Stimulated activated effector memory CD8-positive, alpha-beta T cell treated with anti-CD3 and anti-CD28 coated beads, Interleukin-12 subunit alpha, Interleukin-12 subunit beta, amount 100 ng/mL, for 72 hours (primary cell): ENCODE results near the gene NAALAD2.
"Not testable (repeated sequence)": the region's sequence is repeated elsewhere in the genome, so short reads cannot be mapped to it uniquely, and the experiment has no call there.

Experiments
- ATAC-seq: fragments of 150-1000 bp; cut with Tn5 transposase; 2 replicates; pipeline ENCODE4 v1.10.0; 2021
- DNase-seq, 2 donors: peaks; one replicate each; pipeline ENCODE4 v3.0.0; 2021 to 2022; ENCODE audit warnings: low spot score in 2 of 2
- H3K27ac Mint-ChIP-seq: one replicate; pipeline ENCODE4 v1.8.0; 2022; ENCODE audit warnings: mild to moderate bottlenecking, mixed read lengths
- H3K36me3 Mint-ChIP-seq: one replicate; pipeline ENCODE4 v1.8.0; 2022; ENCODE audit warnings: mild to moderate bottlenecking, mixed read lengths
- H3K4me1 Mint-ChIP-seq: one replicate; pipeline ENCODE4 v1.8.0; 2022; ENCODE audit warnings: mixed read lengths
- H3K4me3 Mint-ChIP-seq: one replicate; pipeline ENCODE4 v1.8.0; 2022; ENCODE audit warnings: mild to moderate bottlenecking, mixed read lengths
- H3K9me3 Mint-ChIP-seq: one replicate; pipeline ENCODE4 v1.8.0; 2022; ENCODE audit warnings: mixed read lengths

NAALAD2 gene

GRCh38 chr11:90134478-90135003, at the start of gene NAALAD2:
TSS of gene NAALAD2 (plus strand) at chr11:90134663. CDS start at chr11:90134759, 96 bp downstream.
- DNase-seq: no peak
- peak within 1 kb of the TSS; percentile 48 for H3K4me3 Mint-ChIP-seq
- H3K36me3 Mint-ChIP-seq: no peaks in the 10 kb centered on the region
- peak; percentile 60 for ATAC-seq
- H3K9me3 Mint-ChIP-seq: no peaks in the 10 kb centered on the region
- H3K4me1 Mint-ChIP-seq: peaks cover 6% of the 10 kb centered on the region
- no peak within 1 kb of the TSS for H3K27ac Mint-ChIP-seq

- not testable (repeated sequence) for H3K36me3 Mint-ChIP-seq, H3K4me3 Mint-ChIP-seq, ATAC-seq, H3K4me1 Mint-ChIP-seq, H3K27ac Mint-ChIP-seq, DNase-seq, H3K9me3 Mint-ChIP-seq
Observed at GRCh38 chr11:90085650-90086049, 48.8 kb upstream of the NAALAD2 start, which contains the start of gene UBTFL1. TSS of gene UBTFL1 (plus strand) at chr11:90085950. CDS start at chr11:90085950, 0 bp downstream.

- not testable (repeated sequence) for H3K9me3 Mint-ChIP-seq, DNase-seq, H3K4me3 Mint-ChIP-seq, H3K36me3 Mint-ChIP-seq, ATAC-seq, H3K4me1 Mint-ChIP-seq, H3K27ac Mint-ChIP-seq
Observed at GRCh38 chr11:90088731-90089130, 45.7 kb upstream of the NAALAD2 start.

- not testable (repeated sequence) for DNase-seq, H3K4me1 Mint-ChIP-seq, H3K9me3 Mint-ChIP-seq, H3K4me3 Mint-ChIP-seq, H3K36me3 Mint-ChIP-seq, ATAC-seq, H3K27ac Mint-ChIP-seq
Observed at GRCh38 chr11:90095230-90095924, 39.1 kb upstream of the NAALAD2 start.

GRCh38 chr11:90098261-90098660, 36.2 kb upstream of the NAALAD2 start:
- not testable (repeated sequence) for H3K4me3 Mint-ChIP-seq, H3K36me3 Mint-ChIP-seq, ATAC-seq, DNase-seq, H3K9me3 Mint-ChIP-seq, H3K4me1 Mint-ChIP-seq, H3K27ac Mint-ChIP-seq

GRCh38 chr11:90100431-90100830, 34.0 kb upstream of the NAALAD2 start:
- no peak for DNase-seq
- no peaks in the 10 kb centered on the region for H3K4me1 Mint-ChIP-seq
- H3K9me3 Mint-ChIP-seq: peaks cover 2% of the 10 kb centered on the region
- no peak for ATAC-seq
- no peaks in the 10 kb centered on the region for H3K36me3 Mint-ChIP-seq
- no peak overlapping the region for H3K4me3 Mint-ChIP-seq
- H3K27ac Mint-ChIP-seq: no peak overlapping the region

- no peaks in the 10 kb centered on the region for H3K4me1 Mint-ChIP-seq
- H3K36me3 Mint-ChIP-seq: no peaks in the 10 kb centered on the region
- no peak for ATAC-seq
- no peaks in the 10 kb centered on the region for H3K9me3 Mint-ChIP-seq
- no peak overlapping the region for H3K27ac Mint-ChIP-seq
- no peak for DNase-seq
- no peak overlapping the region for H3K4me3 Mint-ChIP-seq
Observed at GRCh38 chr11:90113541-90113940, 20.9 kb upstream of the NAALAD2 start.

GRCh38 chr11:90120191-90120590, 14.3 kb upstream of the NAALAD2 start:
- no peaks in the 10 kb centered on the region for H3K36me3 Mint-ChIP-seq
- H3K4me3 Mint-ChIP-seq: no peak overlapping the region
- H3K4me1 Mint-ChIP-seq: no peaks in the 10 kb centered on the region

GRCh38 chr11:90124371-90124770, 10.1 kb upstream of the NAALAD2 start:
- Mint-ChIP-seq H3K9me3 (no peaks in the 10 kb centered on the region), H3K27ac (no peak overlapping the region), H3K4me3 (no peak overlapping the region), H3K36me3 (no peaks in the 10 kb centered on the region), H3K4me1 (no peaks in the 10 kb centered on the region)
- ATAC-seq: no peak
- no peak for DNase-seq

More at GRCh38 chr11:90120191-90120590, 14.3 kb upstream of the NAALAD2 start:
- ATAC-seq (no peak), DNase-seq (no peak)
- Mint-ChIP-seq H3K9me3 (no peaks in the 10 kb centered on the region), H3K27ac (no peak overlapping the region)

GRCh38 chr11:90124946-90125345, 9.5 kb upstream of the NAALAD2 start:
- H3K27ac Mint-ChIP-seq: no peak overlapping the region
- H3K9me3 Mint-ChIP-seq: no peaks in the 10 kb centered on the region
- no peaks in the 10 kb centered on the region for H3K4me1 Mint-ChIP-seq
- H3K36me3 Mint-ChIP-seq: no peaks in the 10 kb centered on the region
- H3K4me3 Mint-ChIP-seq: no peak overlapping the region
- DNase-seq (no peak), ATAC-seq (no peak)

- peaks cover 6% of the 10 kb centered on the region for H3K4me1 Mint-ChIP-seq
- no peak overlapping the region for H3K27ac Mint-ChIP-seq
- peak overlapping the region; percentile 48 for H3K4me3 Mint-ChIP-seq
- H3K9me3 Mint-ChIP-seq: no peaks in the 10 kb centered on the region
- ATAC-seq (no peak), DNase-seq (no peak)
- no peaks in the 10 kb centered on the region for H3K36me3 Mint-ChIP-seq
Observed at GRCh38 chr11:90133560-90134477, 644 bp upstream of the NAALAD2 start.

- no peak for ATAC-seq
- Mint-ChIP-seq H3K4me1 (peaks cover 6% of the 10 kb centered on the region), H3K27ac (no peak overlapping the region), H3K4me3 (peak overlapping the region; percentile 48), H3K9me3 (no peaks in the 10 kb centered on the region), H3K36me3 (no peaks in the 10 kb centered on the region)
- no peak for DNase-seq
Observed at GRCh38 chr11:90135016-90135415, 553 bp downstream of the NAALAD2 start.

GRCh38 chr11:90148900-90149299, 14.4 kb downstream of the NAALAD2 start:
- Mint-ChIP-seq H3K4me3 (no peak overlapping the region), H3K36me3 (no peaks in the 10 kb centered on the region), H3K27ac (no peak overlapping the region), H3K4me1 (no peaks in the 10 kb centered on the region), H3K9me3 (no peaks in the 10 kb centered on the region)
- DNase-seq (no peak), ATAC-seq (no peak)

GRCh38 chr11:90166982-90167573, 32.6 kb downstream of the NAALAD2 start:
- H3K4me3 Mint-ChIP-seq, H3K4me1 Mint-ChIP-seq, H3K9me3 Mint-ChIP-seq, H3K27ac Mint-ChIP-seq, DNase-seq, H3K36me3 Mint-ChIP-seq, ATAC-seq: not testable (repeated sequence)

- not testable (repeated sequence) for H3K36me3 Mint-ChIP-seq, DNase-seq, H3K4me3 Mint-ChIP-seq, ATAC-seq, H3K9me3 Mint-ChIP-seq, H3K4me1 Mint-ChIP-seq, H3K27ac Mint-ChIP-seq
Observed at GRCh38 chr11:90167704-90168103, 33.2 kb downstream of the NAALAD2 start.
